Right ventricle myocardium inferior (tissue), 1 donor: Measurements from ENCODE around the gene LMAN2. TPM values are rescaled to one million over a fixed set of nuclear protein-coding genes. Genes with fewer than 3 reads are reported as not detected.
"Not testable (repeated sequence)": the region's sequence is repeated elsewhere in the genome, so short reads cannot be mapped to it uniquely, and the experiment has no call there.

Source experiments
- ATAC-seq: fragments of 200-7000 bp; cut with Tn5 transposase; one replicate; pipeline ENCODE4 v1.9.1; 2020; ENCODE audit warnings: mild to moderate bottlenecking, moderate library complexity
- DNase-seq: peaks from one replicate; pipeline ENCODE4 v3.0.0; 2021; ENCODE audit errors: missing footprints
- intact Hi-C: fragments of 100-400 bp; cut with DNase I; formaldehyde crosslinking; loops from one replicate; pipeline ENCODE4 v1.11.0; 2022
- total RNA-seq: library from RNA; stranded (reverse); fragmentation: NEBNext Ultra II Directional; extraction: Animal tissue kit (Norgen Biotek cat#: 25700); gene quantifications from one replicate; pipeline ENCODE4 v1.2.1, GENCODE V29; 2021
- donor health status: DM: no; HTN: yes; CAD: no; lungs with severe emphysema.

LMAN2 gene
- total RNA-seq, 1 donor from 2014 or later: 72.3 TPM

DNA sequence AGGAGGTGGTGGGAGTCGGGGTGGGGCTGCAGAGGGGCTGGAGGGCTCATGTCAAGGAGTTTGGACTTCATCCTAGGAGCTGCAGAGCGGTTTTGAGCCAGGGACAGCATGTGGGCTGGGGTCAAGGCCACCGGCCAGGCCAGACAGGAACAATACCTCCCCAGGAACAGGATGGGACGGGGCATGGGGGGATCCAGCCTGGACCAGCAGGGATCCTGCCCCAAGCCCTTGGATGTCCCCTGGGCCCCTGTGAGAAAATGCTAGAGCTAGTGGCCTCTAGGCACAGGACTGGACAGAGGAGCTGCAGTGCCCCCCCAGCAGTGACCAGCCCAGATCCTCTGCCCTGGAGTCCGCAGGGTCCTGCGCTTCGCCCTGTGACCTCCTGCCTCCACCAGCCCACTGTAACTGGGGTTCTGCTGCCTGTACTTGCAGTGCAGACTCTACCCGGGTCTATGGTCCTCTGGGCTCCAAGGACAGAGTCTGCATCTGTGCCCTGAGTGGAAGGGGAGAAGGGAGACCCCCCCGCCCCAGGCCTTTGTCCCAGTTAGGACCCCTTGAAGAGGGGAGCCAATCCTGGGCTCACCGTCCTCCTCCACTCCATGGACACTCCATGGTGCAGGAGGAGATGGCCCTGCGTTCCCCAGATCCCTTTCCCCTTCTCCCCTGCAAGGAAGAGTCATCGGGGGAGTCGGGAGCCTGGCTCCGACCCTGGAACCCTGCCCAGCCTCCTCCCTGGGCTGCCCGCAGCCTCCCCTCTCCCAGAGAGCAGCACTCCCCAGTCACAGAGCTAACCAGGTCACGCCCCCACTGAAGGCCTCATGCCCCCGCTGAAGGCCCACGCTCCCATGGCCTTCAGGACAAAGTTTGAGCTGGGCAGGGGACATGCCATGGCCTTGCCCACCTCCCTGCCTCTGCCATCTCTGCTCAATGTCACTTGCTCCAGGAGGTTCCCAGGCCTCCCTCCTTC is 36.8 kb downstream of the LMAN2 start:
- peak; percentile 50 for DNase-seq
- no peak for ATAC-seq
- intact Hi-C loops: loop anchor here (5.0 kb wide), 1 partner anchor 138 kb away; no protein-coding TSS in a partner anchor

DNA sequence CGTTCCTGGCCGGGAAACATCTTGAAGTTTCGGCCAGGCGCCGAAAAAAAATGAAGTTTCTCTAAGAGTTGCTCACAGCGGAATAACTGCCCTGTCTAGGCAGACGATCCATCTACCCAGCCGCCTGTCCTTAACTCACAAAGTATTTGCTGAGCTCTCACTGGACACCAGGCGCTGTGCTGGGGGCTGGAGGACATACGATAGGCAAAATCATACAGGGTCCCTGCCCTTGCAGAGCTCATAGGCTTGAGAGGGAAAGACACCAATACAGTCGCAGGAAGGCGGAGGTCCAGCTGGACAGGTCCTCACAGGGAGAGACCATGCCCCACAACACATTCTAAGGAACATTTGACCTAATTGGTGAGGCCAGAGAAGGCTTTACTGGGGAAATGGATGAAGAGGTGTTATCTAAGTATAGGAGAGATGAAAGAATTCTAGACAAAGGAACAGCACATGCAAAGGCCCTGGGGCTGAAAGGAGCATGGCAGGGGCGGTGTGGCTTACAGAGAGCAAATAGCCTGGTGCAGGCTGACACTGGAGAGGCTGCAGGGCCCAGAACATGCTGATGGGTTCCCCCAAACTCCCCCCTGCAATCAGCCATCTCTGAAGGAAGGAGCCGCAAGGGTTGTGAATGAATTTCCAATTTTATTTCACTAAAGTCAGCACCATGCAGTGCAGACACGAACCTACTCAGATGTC is 37.8 kb downstream of the LMAN2 start:
- DNase-seq: peak; percentile 47
- intact Hi-C loops: no loop called here
- no peak for ATAC-seq

DNA sequence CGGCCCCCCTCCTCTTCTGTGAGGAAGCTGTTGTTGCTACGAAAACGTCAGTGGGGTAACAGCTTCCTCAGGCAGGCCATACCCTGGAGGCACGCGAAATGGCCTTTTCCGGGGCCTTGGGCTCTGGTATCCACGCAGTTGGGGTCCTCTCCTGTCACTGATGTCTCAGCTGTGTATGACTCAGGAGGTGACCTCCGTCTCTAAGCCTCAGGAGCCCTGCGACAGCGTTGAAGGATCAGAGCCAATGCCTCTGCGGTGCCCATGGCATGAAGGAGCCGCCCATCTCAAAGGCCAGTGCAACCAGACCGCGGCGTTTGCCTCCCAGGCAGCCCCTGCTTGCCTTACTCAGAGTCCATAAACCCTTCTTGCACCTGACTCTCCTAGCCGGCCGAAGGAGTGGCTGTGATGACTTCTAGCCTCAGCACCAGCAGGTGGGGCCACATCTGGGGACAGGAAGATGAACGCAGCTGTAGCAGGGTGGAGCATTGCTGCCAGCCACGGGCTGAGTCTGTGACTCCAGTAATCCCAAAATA is 38.8 kb downstream of the LMAN2 start:
- DNase-seq (peak; percentile 39), ATAC-seq (peak; percentile 1)
- intact Hi-C loops: no loop called here

GRCh38 chr5:177311723-177312648 is 39.5 kb downstream of the LMAN2 start, which contains the start of gene MXD3:
MXD3 (minus strand) TSS chr5:177311898; CDS start chr5:177311830, 68 bp downstream.
- DNase-seq: peak; percentile 98
- intact Hi-C loops: no loop called here
- peak; percentile 92 for ATAC-seq

DNA sequence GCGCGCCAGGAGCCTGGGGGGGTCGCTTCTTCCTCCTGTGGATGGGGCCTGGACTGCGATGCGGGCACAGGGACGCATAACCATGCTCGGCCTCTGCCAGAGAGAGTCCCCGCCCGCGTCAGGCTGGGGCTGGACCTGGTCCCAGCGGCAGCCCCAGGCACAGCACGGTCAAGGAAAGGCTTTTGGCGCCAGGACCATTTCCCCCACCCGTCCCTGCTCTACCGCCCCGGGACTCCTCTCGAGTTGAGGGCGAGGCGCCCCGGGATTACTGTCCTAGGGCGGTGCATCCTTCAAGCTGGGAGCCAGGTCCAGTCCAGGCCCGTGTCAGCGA is 40.1 kb downstream of the LMAN2 start:
- ATAC-seq (no peak), DNase-seq (peak; percentile 65)
- intact Hi-C loops: no loop called here

GRCh38 chr5:177310757-177311391 is 40.6 kb downstream of the LMAN2 start:
- ATAC-seq (no peak), DNase-seq (peak; percentile 73)
- intact Hi-C loops: no loop called here

- ATAC-seq (no peak), DNase-seq (peak; percentile 42)
- intact Hi-C loops: no loop called here
These were observed 41.1 kb downstream of the LMAN2 start for GRCh38 chr5:177310332-177310731.

- intact Hi-C loops: no loop called here
- peak; percentile 80 for DNase-seq
- peak; percentile 35 for ATAC-seq
These were observed 41.9 kb downstream of the LMAN2 start for GRCh38 chr5:177309351-177310191.

DNA sequence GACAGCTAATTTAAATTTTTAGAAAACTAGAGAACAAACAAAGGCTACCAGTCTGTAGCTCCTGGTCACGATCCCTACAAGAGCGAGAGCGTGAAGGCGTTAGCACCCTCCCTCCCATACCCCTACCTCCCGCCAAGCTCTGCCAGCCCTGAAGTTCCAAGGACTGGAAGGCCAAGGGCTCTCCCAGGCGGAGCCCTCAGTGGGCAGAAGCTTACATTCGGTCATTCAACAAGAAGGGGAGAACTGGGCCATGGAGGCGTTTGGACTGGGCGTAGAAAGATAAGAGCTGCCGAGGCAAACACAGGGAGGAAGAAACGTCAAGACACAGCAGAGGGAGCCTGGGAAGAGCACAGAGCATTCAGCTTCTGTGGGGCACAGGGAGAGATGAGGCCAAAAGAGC is 42.7 kb downstream of the LMAN2 start:
- ATAC-seq (no peak), DNase-seq (no peak)
- intact Hi-C loops: no loop called here

- ATAC-seq (no peak), DNase-seq (peak; percentile 67)
- intact Hi-C loops: no loop called here
These were observed 43.7 kb downstream of the LMAN2 start for GRCh38 chr5:177307544-177308363.

DNA sequence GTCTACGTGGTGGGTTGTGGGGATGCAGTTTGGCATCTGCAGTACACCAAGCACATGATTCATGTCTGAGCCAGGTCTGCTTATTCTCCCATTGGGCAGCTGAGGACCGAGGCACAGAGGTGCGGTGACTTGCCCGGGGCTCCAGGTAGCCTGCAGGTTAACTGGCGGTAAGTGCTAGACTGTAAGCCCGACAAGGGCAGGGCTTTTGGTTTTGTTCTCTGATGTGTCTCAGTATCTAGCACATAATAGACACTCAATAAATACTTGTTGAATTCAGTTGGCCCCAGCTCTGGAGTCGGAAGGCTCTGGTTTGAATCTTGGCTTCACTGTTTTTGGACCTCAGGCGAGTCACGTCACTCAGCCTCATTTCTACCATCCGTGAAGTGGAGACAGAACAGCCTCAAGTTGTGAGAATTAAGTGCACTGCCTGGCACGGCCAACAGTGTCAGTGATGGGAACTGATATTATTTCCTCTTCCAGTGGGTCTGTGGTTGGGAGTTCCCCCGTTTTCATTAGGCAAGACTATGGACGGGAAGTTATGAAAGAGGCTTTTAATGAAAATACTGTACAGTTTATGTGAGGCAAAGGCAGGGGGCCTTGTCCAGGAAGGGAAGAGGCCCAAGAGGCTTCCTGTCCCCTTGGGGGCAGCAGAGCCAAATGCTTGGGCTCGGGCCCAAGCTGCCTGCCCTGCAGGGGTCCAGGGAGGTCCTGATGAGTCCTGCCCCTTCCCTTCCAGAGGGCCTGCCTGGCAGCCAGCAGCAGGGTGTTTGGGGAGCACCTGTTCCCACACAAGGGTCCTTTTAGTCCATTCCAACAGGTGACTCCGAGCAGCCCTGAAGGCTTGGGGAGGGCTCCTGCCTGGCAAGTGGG is 44.6 kb downstream of the LMAN2 start:
- DNase-seq (peak; percentile 71), ATAC-seq (peak; percentile 2)
- intact Hi-C loops: no loop called here

GRCh38 chr5:177306103-177306640 is 45.3 kb downstream of the LMAN2 start:
- DNase-seq: peak; percentile 37
- intact Hi-C loops, ATAC-seq: not testable (repeated sequence)

GRCh38 chr5:177304392-177305119 is 46.9 kb downstream of the LMAN2 start:
- DNase-seq (no peak), ATAC-seq (no peak)
- intact Hi-C loops: loop anchor here (5.0 kb wide), 2 partner anchors 63 to 192 kb away; no protein-coding TSS in a partner anchor

DNA sequence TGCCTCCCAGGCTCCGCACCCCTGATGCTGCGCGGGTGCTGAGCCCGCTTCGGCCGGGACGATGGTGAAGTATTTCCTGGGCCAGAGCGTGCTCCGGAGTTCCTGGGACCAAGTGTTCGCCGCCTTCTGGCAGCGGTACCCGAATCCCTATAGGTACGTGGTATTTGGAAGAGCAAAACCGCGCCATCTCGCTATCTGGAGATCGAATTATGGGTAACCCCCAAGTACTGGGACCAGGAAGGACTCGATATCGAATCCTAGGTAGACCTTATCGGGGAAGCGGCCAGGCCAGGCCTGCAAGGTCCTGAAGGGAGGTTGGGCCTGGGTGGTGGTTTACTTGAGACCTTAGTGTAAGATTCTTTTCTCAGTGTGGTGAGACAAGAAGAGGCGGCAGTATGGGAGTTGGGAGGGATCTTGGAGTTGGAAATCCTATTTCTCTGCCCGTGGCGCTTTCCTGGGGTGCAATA is 47.5 kb downstream of the LMAN2 start:
- intact Hi-C loops: loop anchor here (5.0 kb wide), 2 partner anchors 63 to 192 kb away; no protein-coding TSS in a partner anchor
- DNase-seq (peak; percentile 62), ATAC-seq (no peak)
